Transverse colon (tissue), 4 donors: ENCODE data around the gene PHACTR4. TPM values are rescaled to one million over a fixed set of nuclear protein-coding genes. Genes with fewer than 3 reads are reported as not detected.

Experiments
- DNase-seq: peaks from one replicate; pipeline ENCODE4 v3.0.0-alpha.2; 2019
- H3K27ac ChIP-seq, 4 donors: fragments of 200-600 bp; sonication (generic); 2 replicates each; pipeline ENCODE4 v1.5.1; 2016 to 2018; ENCODE audit warnings: inconsistent platforms in 4 of 4
- H3K27me3 ChIP-seq: fragments of 200-600 bp; sonication (generic); 2 replicates; pipeline ENCODE4 v1.5.1; 2017; ENCODE audit warnings: inconsistent platforms
- H3K36me3 ChIP-seq, 4 donors: fragments of 200-600 bp; sonication (generic); 2 replicates each; pipeline ENCODE4 v1.5.1; 2017 to 2019; ENCODE audit warnings: inconsistent platforms in 4 of 4
- H3K4me1 ChIP-seq, 4 donors: fragments of 200-600 bp; sonication (generic); 2 replicates each; pipeline ENCODE4 v1.5.1; 2017 to 2020; ENCODE audit warnings: inconsistent platforms in 4 of 4
- H3K4me3 ChIP-seq, 4 donors: fragments of 200-600 bp; sonication (generic); 1 replicate in 1 of 4; 2 replicates in 3 of 4; pipeline versions ENCODE4 v1.5.1 to v1.6.1; 2017 to 2019; ENCODE audit warnings: inconsistent platforms in 4 of 4
- H3K9me3 ChIP-seq, 2 donors: fragments of 200-600 bp; sonication (generic); 2 replicates each; pipeline ENCODE4 v1.5.1; 2017 to 2019; ENCODE audit warnings: inconsistent platforms in 2 of 2
- EP300 ChIP-seq: sonication (generic); formaldehyde crosslinking; IDR thresholded peaks from one replicate; pipeline ENCODE4 v1.6.1; 2017; ENCODE audit warnings: antibody characterized with exemption, low read depth
- POLR2A ChIP-seq: fragments of 450-650 bp; IDR thresholded peaks from one replicate; pipeline ENCODE4 v1.6.1; 2016; ENCODE audit warnings: antibody characterized with exemption, mild to moderate bottlenecking, moderate library complexity
- POLR2AphosphoS5 ChIP-seq, 3 donors: sonication (generic); formaldehyde crosslinking; IDR thresholded peaks; one replicate each; pipeline ENCODE4 v1.6.1; 2016; ENCODE audit warnings: antibody characterized with exemption in 3 of 3
- WGBS, 2 donors: methylation state at CpG; one replicate each; pipeline ENCODE4 v1.1.5; 2018; ENCODE audit warnings: low coverage in 1 of 2; 5-methylcytosine and 5-hydroxymethylcytosine counted together
- in situ Hi-C, 4 donors: fragments of 200-750 bp; cut with MboI; loops; one replicate each; pipeline versions ENCODE4 v1.15.0 to v1.15.1; 2017; ENCODE audit warnings: low sequenced_read_pairs in 3 of 4, low pct_ligation_motif_present in 1 of 4, low pct_unique_long_range_greater_than_20kb in 1 of 4
- intact Hi-C: fragments of 100-400 bp; cut with DNase I; formaldehyde crosslinking; loops from one replicate; pipeline ENCODE4 v1.15.1; 2023; ENCODE audit warnings: low total_unique reads
- total RNA-seq, 4 donors: library from RNA; depleted of rRNA; stranded (reverse); fragments of >200 nt; gene quantifications; one replicate each; pipeline ENCODE4 v1.1.0, GENCODE V29; 2016
- TF ChIP-seq, protein P1 (sequence below), 5 experiments: fragments of 200-600 bp in 3 of 5; fragments of 450-650 bp in 2 of 5; sonication (generic) in 3 of 5; IDR thresholded peaks; 1 replicate in 2 of 5; 2 replicates in 3 of 5; pipeline ENCODE4 v1.5.1; 2016 to 2017; ENCODE audit warnings: antibody characterized with exemption in 5 of 5, inconsistent platforms in 3 of 5, mild to moderate bottlenecking in 2 of 5, moderate library complexity in 1 of 5

The PHACTR4 gene
- 10 to 100 TPM; 31.4 to 51.1 (median 41.6) TPM for total RNA-seq

- TF ChIP-seq POLR2A = peak; percentile 88
- peak; percentile 62 to 87 (median 80) for TF ChIP-seq POLR2AphosphoS5 (IDR thresholded peaks at IDR 0.05)
- TF ChIP-seq EP300 = no peak
- in situ Hi-C loops = no loop called here
- 1% methylated on average over 35 of the region's 61 CpGs; no CpG with 5 or more reads in 1 of the 2 donors for WGBS, 2 donors
Measured at GRCh38 chr1:28369371-28370238, at the start of gene PHACTR4. TSS of gene PHACTR4 (plus strand) at chr1:28369740. CDS start at chr1:28407448, 37,708 bp downstream.

GRCh38 chr1:28322194-28322593 is 47.3 kb upstream of the PHACTR4 start:
- TF ChIP-seq, protein P1, sequence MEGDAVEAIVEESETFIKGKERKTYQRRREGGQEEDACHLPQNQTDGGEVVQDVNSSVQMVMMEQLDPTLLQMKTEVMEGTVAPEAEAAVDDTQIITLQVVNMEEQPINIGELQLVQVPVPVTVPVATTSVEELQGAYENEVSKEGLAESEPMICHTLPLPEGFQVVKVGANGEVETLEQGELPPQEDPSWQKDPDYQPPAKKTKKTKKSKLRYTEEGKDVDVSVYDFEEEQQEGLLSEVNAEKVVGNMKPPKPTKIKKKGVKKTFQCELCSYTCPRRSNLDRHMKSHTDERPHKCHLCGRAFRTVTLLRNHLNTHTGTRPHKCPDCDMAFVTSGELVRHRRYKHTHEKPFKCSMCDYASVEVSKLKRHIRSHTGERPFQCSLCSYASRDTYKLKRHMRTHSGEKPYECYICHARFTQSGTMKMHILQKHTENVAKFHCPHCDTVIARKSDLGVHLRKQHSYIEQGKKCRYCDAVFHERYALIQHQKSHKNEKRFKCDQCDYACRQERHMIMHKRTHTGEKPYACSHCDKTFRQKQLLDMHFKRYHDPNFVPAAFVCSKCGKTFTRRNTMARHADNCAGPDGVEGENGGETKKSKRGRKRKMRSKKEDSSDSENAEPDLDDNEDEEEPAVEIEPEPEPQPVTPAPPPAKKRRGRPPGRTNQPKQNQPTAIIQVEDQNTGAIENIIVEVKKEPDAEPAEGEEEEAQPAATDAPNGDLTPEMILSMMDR (IDR thresholded peaks at IDR 0.05) = no peak
- TF ChIP-seq POLR2AphosphoS5 (IDR thresholded peaks at IDR 0.05) (peak in 1 of 3 donors; percentile 41), EP300 (no peak), POLR2A (no peak)
- peak overlapping the region; percentile 76 to 86 (median 84) for H3K27ac ChIP-seq
- H3K9me3 ChIP-seq = no peaks in the 10 kb centered on the region
- intact Hi-C loops (loop anchor here (10.0 kb wide), 1 partner anchor 67 kb away; the partner anchor contains the start of gene SESN2), in situ Hi-C loops (loop anchor here in 2 of 4 donors (10.0 kb wide), 1 partner anchor 67 kb away; the partner anchor contains the start of gene SESN2 (in 2 of the 2))
- DNase-seq = peak; percentile 75
- WGBS, 2 donors = 33 to 46% methylated on average over 1 to 3 of the region's 3 CpGs
- no peak overlapping the region for H3K4me3 ChIP-seq
- H3K36me3 ChIP-seq = no peaks in the 10 kb centered on the region
- H3K4me1 ChIP-seq = peaks cover 0 to 54% (median 28%) of the 10 kb centered on the region in 4 donors
- H3K27me3 ChIP-seq = no peaks in the 10 kb centered on the region

More at GRCh38 chr1:28369371-28370238, at the start of gene PHACTR4:
- Histone ChIP-seq H3K27me3 (no peaks in the 10 kb centered on the region), H3K4me1 (peaks cover 14 to 59% (median 31%) of the 10 kb centered on the region in 4 donors), H3K27ac (peak within 1 kb of the TSS; percentile 96 to 98 (median 98)), H3K4me3 (peak within 1 kb of the TSS; percentile 75 to 98 (median 84)), H3K36me3 (no peaks in the 10 kb centered on the region), H3K9me3 (no peaks in the 10 kb centered on the region)
- DNase-seq = peak; percentile 94
- intact Hi-C loops = no loop called here

DNA sequence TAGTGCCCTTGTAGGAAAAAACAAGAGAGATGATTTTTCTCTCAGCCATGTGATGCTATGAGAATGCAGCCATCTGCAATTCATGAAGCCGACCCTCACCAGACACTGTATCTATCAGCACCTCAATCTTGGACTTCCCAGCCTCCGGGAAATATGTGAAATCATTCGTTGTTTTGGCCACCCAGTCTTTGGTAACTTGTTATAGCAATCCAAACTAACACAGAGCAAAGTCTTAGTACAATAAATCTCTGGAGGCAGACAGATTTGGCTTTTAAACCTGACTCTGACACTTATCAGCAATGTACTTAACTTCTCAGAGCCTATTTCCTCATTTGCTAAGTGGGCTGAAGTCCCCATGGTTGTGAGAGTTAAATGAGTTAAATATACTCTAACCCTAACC is 45.8 kb upstream of the PHACTR4 start:
- Histone ChIP-seq H3K27me3 (no peaks in the 10 kb centered on the region), H3K27ac (peak overlapping the region; percentile 76 to 86 (median 84)), H3K4me1 (peaks cover 4 to 69% (median 39%) of the 10 kb centered on the region in 4 donors), H3K4me3 (no peak overlapping the region), H3K36me3 (no peaks in the 10 kb centered on the region), H3K9me3 (no peaks in the 10 kb centered on the region)
- in situ Hi-C loops (loop anchor here in 2 of 4 donors (10.0 kb wide), 1 partner anchor 69 kb away; the partner anchor contains the start of gene SESN2 (in 2 of the 2)), intact Hi-C loops (loop anchor here (10.0 kb wide), 1 partner anchor 69 kb away; the partner anchor contains the start of gene SESN2)
- 23 to 44% methylated on average over 3 of the region's 3 CpGs for WGBS, 2 donors
- TF ChIP-seq EP300 (no peak), POLR2A (no peak), POLR2AphosphoS5 (IDR thresholded peaks at IDR 0.05) (peak in 1 of 3 donors; percentile 8)
- no peak for DNase-seq

DNA sequence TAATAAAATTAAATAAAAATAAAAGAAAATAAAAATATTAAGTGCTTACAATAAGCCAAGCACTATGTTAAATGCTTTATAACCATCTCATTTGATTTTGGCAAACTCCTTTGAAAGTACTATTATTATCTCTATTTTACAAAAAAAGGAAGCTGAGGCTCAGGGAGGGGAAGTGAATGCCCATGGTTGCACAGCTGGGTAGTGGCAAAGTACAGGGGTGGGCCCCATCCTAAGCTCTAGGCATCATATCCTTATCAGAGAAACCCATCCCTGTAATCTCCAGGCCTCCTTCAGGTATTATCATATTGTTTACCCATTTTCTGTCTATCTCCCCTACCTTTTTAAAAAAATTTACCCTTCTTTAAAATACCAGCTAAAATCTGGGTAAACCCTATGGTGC is 43.0 kb upstream of the PHACTR4 start:
- peak overlapping the region; percentile 85 to 97 (median 92) for H3K27ac ChIP-seq
- TF ChIP-seq POLR2A (no peak), EP300 (no peak)
- TF ChIP-seq, protein P1 (IDR thresholded peaks at IDR 0.05) = no peak
- intact Hi-C loops = loop anchor here (10.0 kb wide), 1 partner anchor 72 kb away; the partner anchor contains the start of gene SESN2

More for the DNA sequence above, 43.0 kb upstream of the PHACTR4 start:
- no peaks in the 10 kb centered on the region for H3K9me3 ChIP-seq
- H3K27me3 ChIP-seq = no peaks in the 10 kb centered on the region
- in situ Hi-C loops = loop anchor here in 2 of 4 donors (10.0 kb wide), 1 partner anchor 72 kb away; the partner anchor contains the start of gene SESN2 (in 2 of the 2)
- no peak for DNase-seq
- peaks cover 7 to 69% (median 42%) of the 10 kb centered on the region in 4 donors for H3K4me1 ChIP-seq
- H3K4me3 ChIP-seq = no peak overlapping the region
- peaks cover 0 to 5% (median under 1%) of the 10 kb centered on the region in 4 donors for H3K36me3 ChIP-seq
